ENCODE results near the gene BEND6.

DNA sequence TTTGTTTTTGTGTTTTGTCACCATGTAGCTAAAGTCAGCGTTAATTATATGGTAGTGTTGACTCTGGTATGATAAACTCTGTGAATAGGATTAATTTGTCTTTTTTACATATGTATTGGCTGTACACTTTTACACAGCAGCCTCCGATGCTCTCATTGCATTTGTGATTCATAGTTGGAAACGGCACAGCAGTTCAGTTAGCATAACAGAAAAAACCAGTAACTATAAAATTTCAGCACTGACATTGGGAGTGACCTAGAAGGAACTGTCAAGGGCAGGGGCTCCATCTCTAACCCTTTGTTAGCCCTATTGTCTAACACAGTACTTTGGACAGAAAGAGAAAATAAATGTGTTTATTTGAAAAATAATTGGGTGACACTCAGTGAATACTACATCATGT is 5.6 kb upstream of the BEND6 start:
- TF ChIP-seq CTCF (IDR thresholded peaks at IDR 0.05) (no peak), POLR2AphosphoS5 (IDR thresholded peaks at IDR 0.05; ENCODE audit: low read depth, low read length) (no peak), SIN3A (IDR thresholded peaks at IDR 0.05; ENCODE audit: borderline replicate concordance, insufficient read depth, low read depth, low read length) (no peak)
- TF ChIP-seq, protein P1, sequence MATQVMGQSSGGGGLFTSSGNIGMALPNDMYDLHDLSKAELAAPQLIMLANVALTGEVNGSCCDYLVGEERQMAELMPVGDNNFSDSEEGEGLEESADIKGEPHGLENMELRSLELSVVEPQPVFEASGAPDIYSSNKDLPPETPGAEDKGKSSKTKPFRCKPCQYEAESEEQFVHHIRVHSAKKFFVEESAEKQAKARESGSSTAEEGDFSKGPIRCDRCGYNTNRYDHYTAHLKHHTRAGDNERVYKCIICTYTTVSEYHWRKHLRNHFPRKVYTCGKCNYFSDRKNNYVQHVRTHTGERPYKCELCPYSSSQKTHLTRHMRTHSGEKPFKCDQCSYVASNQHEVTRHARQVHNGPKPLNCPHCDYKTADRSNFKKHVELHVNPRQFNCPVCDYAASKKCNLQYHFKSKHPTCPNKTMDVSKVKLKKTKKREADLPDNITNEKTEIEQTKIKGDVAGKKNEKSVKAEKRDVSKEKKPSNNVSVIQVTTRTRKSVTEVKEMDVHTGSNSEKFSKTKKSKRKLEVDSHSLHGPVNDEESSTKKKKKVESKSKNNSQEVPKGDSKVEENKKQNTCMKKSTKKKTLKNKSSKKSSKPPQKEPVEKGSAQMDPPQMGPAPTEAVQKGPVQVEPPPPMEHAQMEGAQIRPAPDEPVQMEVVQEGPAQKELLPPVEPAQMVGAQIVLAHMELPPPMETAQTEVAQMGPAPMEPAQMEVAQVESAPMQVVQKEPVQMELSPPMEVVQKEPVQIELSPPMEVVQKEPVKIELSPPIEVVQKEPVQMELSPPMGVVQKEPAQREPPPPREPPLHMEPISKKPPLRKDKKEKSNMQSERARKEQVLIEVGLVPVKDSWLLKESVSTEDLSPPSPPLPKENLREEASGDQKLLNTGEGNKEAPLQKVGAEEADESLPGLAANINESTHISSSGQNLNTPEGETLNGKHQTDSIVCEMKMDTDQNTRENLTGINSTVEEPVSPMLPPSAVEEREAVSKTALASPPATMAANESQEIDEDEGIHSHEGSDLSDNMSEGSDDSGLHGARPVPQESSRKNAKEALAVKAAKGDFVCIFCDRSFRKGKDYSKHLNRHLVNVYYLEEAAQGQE (IDR thresholded peaks at IDR 0.05; ENCODE audit: insufficient read depth in 1 of 2, low read depth in 2 of 2, low read length in 1 of 2): no peak
